A549 treated with Mapracorat at 1 μM for 4 hours (cell line): ENCODE measurements around the gene RPS13. TPM values are rescaled to one million over a fixed set of nuclear protein-coding genes. Genes with fewer than 3 reads are reported as not detected.

Experiments used
- total RNA-seq: library from RNA; stranded (reverse); fragments of 200-300 nt; extraction: Qiagen RNA extraction; gene quantifications from 5 replicates; pipeline ENCODE4 v1.2.3, GENCODE V29; 2022

Gene RPS13
- total RNA-seq, result 1,535 to 1,903 TPM (median 1,574 TPM) in 5 replicates

GRCh38 chr11:17077520-17078401, at the start of gene RPS13:
Gene RPS13 (minus strand): TSS chr11:17077667. CDS start chr11:17077641, 26 bp downstream.

Other genes with a start within 250 kb of the RPS13 start
- gene PLEKHA7, start 63.3 kb downstream of the RPS13 start, total RNA-seq, result 44.0 to 52.1 TPM (median 49.4 TPM) in 5 replicates
- 9.0 to 16.3 TPM (median 13.4 TPM) in 5 replicates for gene PIK3C2A, start 130.3 kb upstream of the RPS13 start, total RNA-seq
- gene NUCB2, start 199.1 kb upstream of the RPS13 start, total RNA-seq, result 28.4 to 36.0 TPM (median 32.3 TPM) in 5 replicates